Gastroesophageal sphincter (tissue), 3 donors: Measurements from ENCODE around the gene ADGRD1.

ENCODE experiments used
- POLR2AphosphoS5 ChIP-seq: sonication (generic); formaldehyde crosslinking; IDR thresholded peaks from one replicate; pipeline ENCODE4 v1.6.1; 2017; ENCODE audit warnings: antibody characterized with exemption
- TF ChIP-seq, protein P1 (sequence below), 4 experiments: fragments of 200-600 bp in 2 of 4; fragments of 450-650 bp in 2 of 4; sonication (generic) in 1 of 4; IDR thresholded peaks; one replicate each; pipeline ENCODE4 v1.5.1; 2017 to 2019; ENCODE audit warnings: antibody characterized with exemption in 4 of 4, mild to moderate bottlenecking in 2 of 4, moderate library complexity in 2 of 4

DNA sequence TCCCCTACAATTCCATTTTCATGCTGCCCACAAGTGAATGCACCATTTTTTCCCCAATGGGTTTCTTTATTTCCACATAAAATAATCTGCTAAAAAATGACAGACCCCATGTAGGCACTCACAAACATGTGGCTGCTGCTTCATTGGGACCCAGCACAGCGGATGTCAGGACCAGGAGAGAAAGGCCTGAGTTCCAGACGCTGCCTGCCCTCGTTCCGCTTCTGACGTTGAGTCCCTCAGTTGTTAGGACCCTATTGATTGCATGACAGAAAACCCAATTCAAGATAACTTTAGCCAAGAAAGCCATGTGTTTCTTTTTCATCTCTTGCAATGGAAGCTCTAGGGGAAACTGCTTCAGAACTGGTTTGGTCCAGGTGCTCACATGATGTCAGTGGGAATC, 34.6 kb downstream of the ADGRD1 start:
- TF ChIP-seq, protein P1, sequence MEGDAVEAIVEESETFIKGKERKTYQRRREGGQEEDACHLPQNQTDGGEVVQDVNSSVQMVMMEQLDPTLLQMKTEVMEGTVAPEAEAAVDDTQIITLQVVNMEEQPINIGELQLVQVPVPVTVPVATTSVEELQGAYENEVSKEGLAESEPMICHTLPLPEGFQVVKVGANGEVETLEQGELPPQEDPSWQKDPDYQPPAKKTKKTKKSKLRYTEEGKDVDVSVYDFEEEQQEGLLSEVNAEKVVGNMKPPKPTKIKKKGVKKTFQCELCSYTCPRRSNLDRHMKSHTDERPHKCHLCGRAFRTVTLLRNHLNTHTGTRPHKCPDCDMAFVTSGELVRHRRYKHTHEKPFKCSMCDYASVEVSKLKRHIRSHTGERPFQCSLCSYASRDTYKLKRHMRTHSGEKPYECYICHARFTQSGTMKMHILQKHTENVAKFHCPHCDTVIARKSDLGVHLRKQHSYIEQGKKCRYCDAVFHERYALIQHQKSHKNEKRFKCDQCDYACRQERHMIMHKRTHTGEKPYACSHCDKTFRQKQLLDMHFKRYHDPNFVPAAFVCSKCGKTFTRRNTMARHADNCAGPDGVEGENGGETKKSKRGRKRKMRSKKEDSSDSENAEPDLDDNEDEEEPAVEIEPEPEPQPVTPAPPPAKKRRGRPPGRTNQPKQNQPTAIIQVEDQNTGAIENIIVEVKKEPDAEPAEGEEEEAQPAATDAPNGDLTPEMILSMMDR (IDR thresholded peaks at IDR 0.05), result no peak
- TF ChIP-seq POLR2AphosphoS5, result no peak
